Body of pancreas (tissue), 4 donors: Measurements from ENCODE around the gene RNPEPL1.

ENCODE experiments used
- POLR2A ChIP-seq, 3 donors: fragments of 450-650 bp; IDR thresholded peaks; one replicate each; pipeline ENCODE4 v1.6.1; 2016; ENCODE audit warnings: antibody characterized with exemption in 3 of 3, mild to moderate bottlenecking in 2 of 3
- TF ChIP-seq, protein P1 (sequence below), 7 experiments: fragments of 450-650 bp in 4 of 7; fragments of 200-600 bp in 3 of 7; sonication (generic) in 3 of 7; IDR thresholded peaks; one replicate each; pipeline ENCODE4 v1.5.1; 2016 to 2019; ENCODE audit warnings: antibody characterized with exemption in 7 of 7

GRCh38 chr2:240576436-240577205 is 8.3 kb downstream of the RNPEPL1 start:
- TF ChIP-seq, protein P1, sequence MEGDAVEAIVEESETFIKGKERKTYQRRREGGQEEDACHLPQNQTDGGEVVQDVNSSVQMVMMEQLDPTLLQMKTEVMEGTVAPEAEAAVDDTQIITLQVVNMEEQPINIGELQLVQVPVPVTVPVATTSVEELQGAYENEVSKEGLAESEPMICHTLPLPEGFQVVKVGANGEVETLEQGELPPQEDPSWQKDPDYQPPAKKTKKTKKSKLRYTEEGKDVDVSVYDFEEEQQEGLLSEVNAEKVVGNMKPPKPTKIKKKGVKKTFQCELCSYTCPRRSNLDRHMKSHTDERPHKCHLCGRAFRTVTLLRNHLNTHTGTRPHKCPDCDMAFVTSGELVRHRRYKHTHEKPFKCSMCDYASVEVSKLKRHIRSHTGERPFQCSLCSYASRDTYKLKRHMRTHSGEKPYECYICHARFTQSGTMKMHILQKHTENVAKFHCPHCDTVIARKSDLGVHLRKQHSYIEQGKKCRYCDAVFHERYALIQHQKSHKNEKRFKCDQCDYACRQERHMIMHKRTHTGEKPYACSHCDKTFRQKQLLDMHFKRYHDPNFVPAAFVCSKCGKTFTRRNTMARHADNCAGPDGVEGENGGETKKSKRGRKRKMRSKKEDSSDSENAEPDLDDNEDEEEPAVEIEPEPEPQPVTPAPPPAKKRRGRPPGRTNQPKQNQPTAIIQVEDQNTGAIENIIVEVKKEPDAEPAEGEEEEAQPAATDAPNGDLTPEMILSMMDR (IDR thresholded peaks at IDR 0.05), result no peak
- TF ChIP-seq POLR2A (IDR thresholded peaks at IDR 0.05), result no peak
